ENCODE results near the gene ECI2.

The ECI2 gene

DNA sequence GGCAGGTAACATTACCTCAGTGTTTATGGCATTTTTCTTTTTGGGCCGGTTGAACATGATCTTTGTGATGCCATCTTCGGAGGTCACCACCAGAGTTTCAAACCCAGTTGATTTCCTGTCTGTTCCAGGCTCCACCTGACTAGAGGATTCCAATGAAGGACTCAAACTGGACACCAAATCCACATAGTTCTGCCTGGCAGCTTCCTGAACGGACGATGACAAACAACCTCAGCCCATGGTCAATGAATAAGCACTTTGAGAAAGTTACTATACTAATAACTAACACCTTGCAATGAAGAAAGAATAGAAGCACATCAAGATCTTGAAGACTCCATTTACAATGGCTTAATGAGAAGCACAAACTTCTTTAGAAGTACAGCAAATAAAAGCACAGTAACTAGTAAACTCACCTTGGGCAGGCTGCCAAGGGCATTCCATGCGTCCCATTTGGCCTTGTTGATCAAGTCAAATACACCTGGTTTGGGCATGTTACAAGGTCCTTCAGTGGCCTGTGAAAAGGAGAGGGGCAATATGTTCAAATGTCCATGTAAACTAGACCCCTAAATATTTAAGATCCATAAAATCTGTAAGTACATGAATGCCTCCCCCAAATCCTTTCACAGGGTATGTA, 4.9 kb downstream of the ECI2 start (continued):
- TF ChIP-seq MZF1 (tag by site-specific recombination; IDR thresholded peaks at IDR 0.05; ENCODE audit: borderline replicate concordance) = no peak
- TF ChIP-seq, protein P1, sequence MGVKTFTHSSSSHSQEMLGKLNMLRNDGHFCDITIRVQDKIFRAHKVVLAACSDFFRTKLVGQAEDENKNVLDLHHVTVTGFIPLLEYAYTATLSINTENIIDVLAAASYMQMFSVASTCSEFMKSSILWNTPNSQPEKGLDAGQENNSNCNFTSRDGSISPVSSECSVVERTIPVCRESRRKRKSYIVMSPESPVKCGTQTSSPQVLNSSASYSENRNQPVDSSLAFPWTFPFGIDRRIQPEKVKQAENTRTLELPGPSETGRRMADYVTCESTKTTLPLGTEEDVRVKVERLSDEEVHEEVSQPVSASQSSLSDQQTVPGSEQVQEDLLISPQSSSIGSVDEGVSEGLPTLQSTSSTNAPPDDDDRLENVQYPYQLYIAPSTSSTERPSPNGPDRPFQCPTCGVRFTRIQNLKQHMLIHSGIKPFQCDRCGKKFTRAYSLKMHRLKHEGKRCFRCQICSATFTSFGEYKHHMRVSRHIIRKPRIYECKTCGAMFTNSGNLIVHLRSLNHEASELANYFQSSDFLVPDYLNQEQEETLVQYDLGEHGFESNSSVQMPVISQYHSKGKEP (tag by site-specific recombination; IDR thresholded peaks at IDR 0.05) = no peak
- no peak for TF ChIP-seq ZNF521 (tag by site-specific recombination; IDR thresholded peaks at IDR 0.05)
- no peak for TF ChIP-seq ZNF624 (tag by site-specific recombination; IDR thresholded peaks at IDR 0.05)
- TF ChIP-seq RBAK (tag by site-specific recombination; IDR thresholded peaks at IDR 0.05) = no peak
- no peak for TF ChIP-seq ZNF112 (tag by site-specific recombination; IDR thresholded peaks at IDR 0.05)
- no peak for TF ChIP-seq ZNF24 (tag by site-specific recombination; IDR thresholded peaks at IDR 0.05)
- TF ChIP-seq ZFP69B (tag by site-specific recombination; IDR thresholded peaks at IDR 0.05) = no peak
- TF ChIP-seq ZNF513 (tag by site-specific recombination; IDR thresholded peaks at IDR 0.05) = no peak
- no peak for TF ChIP-seq ZNF473 (tag by site-specific recombination; IDR thresholded peaks at IDR 0.05)

- ChIA-PET POLR2A (no interaction called here), CTCF (no interaction called here)
- no peak for TF ChIP-seq PRDM1 (tag by site-specific recombination; IDR thresholded peaks at IDR 0.05)
- no peak for TF ChIP-seq ZNF146 (tag by site-specific recombination; IDR thresholded peaks at IDR 0.05)
- no peak for TF ChIP-seq ZNF677 (tag by site-specific recombination; IDR thresholded peaks at IDR 0.05)
- TF ChIP-seq, protein P2, sequence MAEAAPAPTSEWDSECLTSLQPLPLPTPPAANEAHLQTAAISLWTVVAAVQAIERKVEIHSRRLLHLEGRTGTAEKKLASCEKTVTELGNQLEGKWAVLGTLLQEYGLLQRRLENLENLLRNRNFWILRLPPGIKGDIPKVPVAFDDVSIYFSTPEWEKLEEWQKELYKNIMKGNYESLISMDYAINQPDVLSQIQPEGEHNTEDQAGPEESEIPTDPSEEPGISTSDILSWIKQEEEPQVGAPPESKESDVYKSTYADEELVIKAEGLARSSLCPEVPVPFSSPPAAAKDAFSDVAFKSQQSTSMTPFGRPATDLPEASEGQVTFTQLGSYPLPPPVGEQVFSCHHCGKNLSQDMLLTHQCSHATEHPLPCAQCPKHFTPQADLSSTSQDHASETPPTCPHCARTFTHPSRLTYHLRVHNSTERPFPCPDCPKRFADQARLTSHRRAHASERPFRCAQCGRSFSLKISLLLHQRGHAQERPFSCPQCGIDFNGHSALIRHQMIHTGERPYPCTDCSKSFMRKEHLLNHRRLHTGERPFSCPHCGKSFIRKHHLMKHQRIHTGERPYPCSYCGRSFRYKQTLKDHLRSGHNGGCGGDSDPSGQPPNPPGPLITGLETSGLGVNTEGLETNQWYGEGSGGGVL (tag by site-specific recombination; IDR thresholded peaks at IDR 0.05) = no peak
- no peak for TF ChIP-seq ZNF112 (tag by site-specific recombination; IDR thresholded peaks at IDR 0.05)
- TF ChIP-seq KLF8 (tag by site-specific recombination; IDR thresholded peaks at IDR 0.05) = no peak
- TF ChIP-seq, protein P3, sequence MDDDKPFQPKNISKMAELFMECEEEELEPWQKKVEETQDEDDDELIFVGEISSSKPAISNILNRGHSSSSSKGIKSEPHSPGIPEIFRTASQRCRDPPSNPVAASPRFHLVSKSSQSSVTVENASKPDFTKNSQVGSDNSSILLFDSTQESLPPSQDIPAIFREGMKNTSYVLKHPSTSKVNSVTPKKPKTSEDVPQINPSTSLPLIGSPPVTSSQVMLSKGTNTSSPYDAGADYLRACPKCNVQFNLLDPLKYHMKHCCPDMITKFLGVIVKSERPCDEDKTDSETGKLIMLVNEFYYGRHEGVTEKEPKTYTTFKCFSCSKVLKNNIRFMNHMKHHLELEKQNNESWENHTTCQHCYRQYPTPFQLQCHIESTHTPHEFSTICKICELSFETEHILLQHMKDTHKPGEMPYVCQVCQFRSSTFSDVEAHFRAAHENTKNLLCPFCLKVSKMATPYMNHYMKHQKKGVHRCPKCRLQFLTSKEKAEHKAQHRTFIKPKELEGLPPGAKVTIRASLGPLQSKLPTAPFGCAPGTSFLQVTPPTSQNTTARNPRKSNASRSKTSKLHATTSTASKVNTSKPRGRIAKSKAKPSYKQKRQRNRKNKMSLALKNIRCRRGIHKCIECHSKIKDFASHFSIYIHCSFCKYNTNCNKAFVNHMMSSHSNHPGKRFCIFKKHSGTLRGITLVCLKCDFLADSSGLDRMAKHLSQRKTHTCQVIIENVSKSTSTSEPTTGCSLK (tag by site-specific recombination; IDR thresholded peaks at IDR 0.05) = no peak
- TF ChIP-seq BCL6B (tag by site-specific recombination; IDR thresholded peaks at IDR 0.05) = no peak
- TF ChIP-seq, protein P4, sequence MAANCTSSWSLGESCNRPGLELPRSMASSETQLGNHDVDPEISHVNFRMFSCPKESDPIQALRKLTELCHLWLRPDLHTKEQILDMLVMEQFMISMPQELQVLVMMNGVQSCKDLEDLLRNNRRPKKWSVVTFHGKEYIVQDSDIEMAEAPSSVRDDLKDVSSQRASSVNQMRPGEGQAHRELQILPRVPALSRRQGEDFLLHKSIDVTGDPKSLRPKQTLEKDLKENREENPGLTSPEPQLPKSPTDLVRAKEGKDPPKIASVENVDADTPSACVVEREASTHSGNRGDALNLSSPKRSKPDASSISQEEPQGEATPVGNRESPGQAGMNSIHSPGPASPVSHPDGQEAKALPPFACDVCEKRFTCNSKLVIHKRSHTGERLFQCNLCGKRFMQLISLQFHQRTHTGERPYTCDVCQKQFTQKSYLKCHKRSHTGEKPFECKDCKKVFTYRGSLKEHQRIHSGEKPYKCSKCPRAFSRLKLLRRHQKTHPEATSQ (tag by site-specific recombination; IDR thresholded peaks at IDR 0.05) = no peak
- TF ChIP-seq ZNF211 (tag by site-specific recombination; IDR thresholded peaks at IDR 0.05; ENCODE audit: low read depth) = no peak
- no peak for TF ChIP-seq ZNF26 (tag by site-specific recombination; IDR thresholded peaks at IDR 0.05)
- H3K27ac ChIP-seq (ENCODE audit: extremely low read depth, low read depth, low read length) = no peak overlapping the region
- H3K36me3 ChIP-seq (ENCODE audit: control insufficient read depth in 2 of 2, insufficient read depth in 1 of 2, low read length in 2 of 2) = peaks cover 20 to 82% of the 10 kb centered on the region in 2 experiments; a peak in 2 of 3 replicates
- no peaks in the 10 kb centered on the region for H3K9me3 ChIP-seq (ENCODE audit: control insufficient read depth, insufficient read depth, low read depth, low read length)
- H3K4me3 ChIP-seq (ENCODE audit: low read depth, low read length) = no peak overlapping the region
- no peaks in the 10 kb centered on the region; the same call in 1 of the 2 replicates for H3K4me1 ChIP-seq (ENCODE audit: control insufficient read depth, insufficient read depth, low read length)
Measured at GRCh38 chr6:4129446-4129845, 5.9 kb downstream of the ECI2 start.
